Measurements from ENCODE around the gene DYNC2I2.

The DYNC2I2 gene

GRCh38 chr9:128636024-128636390 is 20.6 kb downstream of the DYNC2I2 start:
- intact Hi-C loops (cut with micrococcal nuclease) = loop anchor here (1.0 kb wide), 1 partner anchor 41 kb away; no protein-coding TSS in a partner anchor
- Mint-ChIP-seq H3K4me1 (ENCODE audit: low read depth) (peaks cover 14% of the 10 kb centered on the region), H3K27ac (no peak overlapping the region), H3K4me3 (no peak overlapping the region), H3K27me3 (no peaks in the 10 kb centered on the region), H3K36me3 (ENCODE audit: low read depth) (peaks cover 48% of the 10 kb centered on the region), H3K9me3 (no peaks in the 10 kb centered on the region)

GRCh38 chr9:128635266-128636023 is 21.2 kb downstream of the DYNC2I2 start:
- intact Hi-C loops (cut with micrococcal nuclease) = loop anchor here (1.0 kb wide), 1 partner anchor 42 kb away; no protein-coding TSS in a partner anchor
- no peaks in the 10 kb centered on the region for H3K9me3 Mint-ChIP-seq
- no peak overlapping the region for H3K27ac Mint-ChIP-seq
- H3K27me3 Mint-ChIP-seq = no peaks in the 10 kb centered on the region
- peaks cover 14% of the 10 kb centered on the region for H3K4me1 Mint-ChIP-seq (ENCODE audit: low read depth)
- peaks cover 53% of the 10 kb centered on the region for H3K36me3 Mint-ChIP-seq (ENCODE audit: low read depth)
- H3K4me3 Mint-ChIP-seq = no peak overlapping the region

- H3K9me3 Mint-ChIP-seq = no peaks in the 10 kb centered on the region
- no peaks in the 10 kb centered on the region for H3K27me3 Mint-ChIP-seq
- H3K36me3 Mint-ChIP-seq (ENCODE audit: low read depth) = peaks cover 60% of the 10 kb centered on the region
- no peak overlapping the region for H3K4me3 Mint-ChIP-seq
- H3K27ac Mint-ChIP-seq = no peak overlapping the region
- intact Hi-C loops (cut with micrococcal nuclease) = no loop called here
- peaks cover 14% of the 10 kb centered on the region for H3K4me1 Mint-ChIP-seq (ENCODE audit: low read depth)
Observed at GRCh38 chr9:128634651-128635262, 21.9 kb downstream of the DYNC2I2 start.

- Mint-ChIP-seq H3K36me3 (ENCODE audit: low read depth) (peaks cover 67% of the 10 kb centered on the region), H3K9me3 (no peaks in the 10 kb centered on the region), H3K4me1 (ENCODE audit: low read depth) (peaks cover 14% of the 10 kb centered on the region), H3K27me3 (no peaks in the 10 kb centered on the region), H3K27ac (no peak overlapping the region), H3K4me3 (no peak overlapping the region)
- intact Hi-C loops (cut with micrococcal nuclease) = no loop called here
Observed at GRCh38 chr9:128634111-128634510, 22.5 kb downstream of the DYNC2I2 start.

- Mint-ChIP-seq H3K4me1 (ENCODE audit: low read depth) (peaks cover 14% of the 10 kb centered on the region), H3K9me3 (no peaks in the 10 kb centered on the region), H3K27me3 (no peaks in the 10 kb centered on the region), H3K36me3 (ENCODE audit: low read depth) (peaks cover 72% of the 10 kb centered on the region), H3K27ac (no peak overlapping the region), H3K4me3 (no peak overlapping the region)
- intact Hi-C loops (cut with micrococcal nuclease) = no loop called here
Observed at GRCh38 chr9:128633601-128634000, 23.0 kb downstream of the DYNC2I2 start.

- Mint-ChIP-seq H3K27ac (no peak overlapping the region), H3K4me1 (ENCODE audit: low read depth) (peaks cover 14% of the 10 kb centered on the region), H3K9me3 (no peaks in the 10 kb centered on the region), H3K4me3 (no peak overlapping the region), H3K36me3 (ENCODE audit: low read depth) (peaks cover 77% of the 10 kb centered on the region), H3K27me3 (no peaks in the 10 kb centered on the region)
- intact Hi-C loops (cut with micrococcal nuclease) = no loop called here
Observed at GRCh38 chr9:128633057-128633456, 23.6 kb downstream of the DYNC2I2 start.

GRCh38 chr9:128632486-128632885 is 24.2 kb downstream of the DYNC2I2 start:
- no peaks in the 10 kb centered on the region for H3K9me3 Mint-ChIP-seq
- H3K36me3 Mint-ChIP-seq (ENCODE audit: low read depth) = peaks cover 83% of the 10 kb centered on the region
- no peaks in the 10 kb centered on the region for H3K27me3 Mint-ChIP-seq
- no peak overlapping the region for H3K27ac Mint-ChIP-seq
- H3K4me3 Mint-ChIP-seq = no peak overlapping the region
- H3K4me1 Mint-ChIP-seq (ENCODE audit: low read depth) = peaks cover 14% of the 10 kb centered on the region
- intact Hi-C loops (cut with micrococcal nuclease) = no loop called here

GRCh38 chr9:128632066-128632465 is 24.6 kb downstream of the DYNC2I2 start:
- H3K4me1 Mint-ChIP-seq (ENCODE audit: low read depth) = peaks cover 14% of the 10 kb centered on the region
- peaks cover 87% of the 10 kb centered on the region for H3K36me3 Mint-ChIP-seq (ENCODE audit: low read depth)
- intact Hi-C loops (cut with micrococcal nuclease) = no loop called here
- no peaks in the 10 kb centered on the region for H3K9me3 Mint-ChIP-seq
- no peak overlapping the region for H3K4me3 Mint-ChIP-seq
- no peak overlapping the region for H3K27ac Mint-ChIP-seq
- H3K27me3 Mint-ChIP-seq = no peaks in the 10 kb centered on the region

GRCh38 chr9:128631636-128632035 is 25.0 kb downstream of the DYNC2I2 start:
- no peak overlapping the region for H3K4me3 Mint-ChIP-seq
- H3K27ac Mint-ChIP-seq = no peak overlapping the region
- intact Hi-C loops (cut with micrococcal nuclease) = no loop called here
- peaks cover 14% of the 10 kb centered on the region for H3K4me1 Mint-ChIP-seq (ENCODE audit: low read depth)
- H3K27me3 Mint-ChIP-seq = no peaks in the 10 kb centered on the region
- H3K36me3 Mint-ChIP-seq (ENCODE audit: low read depth) = peaks cover 91% of the 10 kb centered on the region
- H3K9me3 Mint-ChIP-seq = no peaks in the 10 kb centered on the region

- no peaks in the 10 kb centered on the region for H3K27me3 Mint-ChIP-seq
- peaks cover 100% of the 10 kb centered on the region for H3K36me3 Mint-ChIP-seq (ENCODE audit: low read depth)
- no peaks in the 10 kb centered on the region for H3K9me3 Mint-ChIP-seq
- peaks cover 1% of the 10 kb centered on the region for H3K4me1 Mint-ChIP-seq (ENCODE audit: low read depth)
- intact Hi-C loops (cut with micrococcal nuclease) = no loop called here
- no peak overlapping the region for H3K4me3 Mint-ChIP-seq
- H3K27ac Mint-ChIP-seq = no peak overlapping the region
Observed at GRCh38 chr9:128629852-128630545, 26.6 kb downstream of the DYNC2I2 start.

- H3K27ac Mint-ChIP-seq = no peak overlapping the region
- H3K4me3 Mint-ChIP-seq = no peak overlapping the region
- H3K27me3 Mint-ChIP-seq = no peaks in the 10 kb centered on the region
- no peaks in the 10 kb centered on the region for H3K4me1 Mint-ChIP-seq (ENCODE audit: low read depth)
- intact Hi-C loops (cut with micrococcal nuclease) = no loop called here
- peaks cover 100% of the 10 kb centered on the region for H3K36me3 Mint-ChIP-seq (ENCODE audit: low read depth)
- no peaks in the 10 kb centered on the region for H3K9me3 Mint-ChIP-seq
Observed at GRCh38 chr9:128629136-128629535, 27.5 kb downstream of the DYNC2I2 start.

- Mint-ChIP-seq H3K27me3 (no peaks in the 10 kb centered on the region), H3K4me3 (no peak overlapping the region), H3K36me3 (ENCODE audit: low read depth) (peaks cover 100% of the 10 kb centered on the region), H3K4me1 (ENCODE audit: low read depth) (no peaks in the 10 kb centered on the region), H3K9me3 (no peaks in the 10 kb centered on the region), H3K27ac (no peak overlapping the region)
- intact Hi-C loops (cut with micrococcal nuclease) = no loop called here
Observed at GRCh38 chr9:128628471-128629048, 28.1 kb downstream of the DYNC2I2 start.

- H3K9me3 Mint-ChIP-seq = no peaks in the 10 kb centered on the region
- H3K36me3 Mint-ChIP-seq (ENCODE audit: low read depth) = peaks cover 99% of the 10 kb centered on the region
- H3K4me1 Mint-ChIP-seq (ENCODE audit: low read depth) = no peaks in the 10 kb centered on the region
- no peak overlapping the region for H3K27ac Mint-ChIP-seq
- no peak overlapping the region for H3K4me3 Mint-ChIP-seq
- H3K27me3 Mint-ChIP-seq = no peaks in the 10 kb centered on the region
- intact Hi-C loops (cut with micrococcal nuclease) = no loop called here
Observed at GRCh38 chr9:128627906-128628305, 28.7 kb downstream of the DYNC2I2 start.

GRCh38 chr9:128627127-128627715 is 29.4 kb downstream of the DYNC2I2 start:
- no peaks in the 10 kb centered on the region for H3K4me1 Mint-ChIP-seq (ENCODE audit: low read depth)
- no peak overlapping the region for H3K27ac Mint-ChIP-seq
- H3K4me3 Mint-ChIP-seq = no peak overlapping the region
- intact Hi-C loops (cut with micrococcal nuclease) = no loop called here
- H3K27me3 Mint-ChIP-seq = no peaks in the 10 kb centered on the region
- H3K9me3 Mint-ChIP-seq = no peaks in the 10 kb centered on the region
- H3K36me3 Mint-ChIP-seq (ENCODE audit: low read depth) = peaks cover 99% of the 10 kb centered on the region

Measured in dendritic cell treated with granulocyte-macrophage colony-stimulating factor and Interleukin-4, amounts not matched to agents 40 ng/mL and 50 ng/mL, for 4 days (primary cell).